Left ventricle myocardium superior (tissue), 1 donor: ENCODE results near the gene ABCF2. TPM values are rescaled to one million over a fixed set of nuclear protein-coding genes. Genes with fewer than 3 reads are reported as not detected.

Experiments
- ATAC-seq: fragments of 200-7000 bp; cut with Tn5 transposase; one replicate; pipeline ENCODE4 v1.9.1; 2020; ENCODE audit warnings: mild to moderate bottlenecking, moderate library complexity
- DNase-seq: peaks from one replicate; pipeline ENCODE4 v3.0.0-alpha.2; 2020
- intact Hi-C: fragments of 100-400 bp; cut with micrococcal nuclease; formaldehyde crosslinking; loops from one replicate; pipeline ENCODE4 v1.11.0; 2022
- total RNA-seq: library from RNA; stranded (reverse); fragmentation: NEBNext Ultra II Directional; extraction: Animal tissue kit (Norgen Biotek cat#: 25700); gene quantifications from one replicate; pipeline ENCODE4 v1.2.1, GENCODE V29; 2021
- donor health status: DM: no; HTN: yes; CAD: no; lungs with severe emphysema.

ABCF2 gene
- total RNA-seq, 1 donor from 2014 or later = 27.6 TPM

- peak; percentile 33 for ATAC-seq
- intact Hi-C loops = no loop called here
- no peak for DNase-seq
Measured at GRCh38 chr7:151185762-151186639, 41.0 kb downstream of the ABCF2 start.

DNA sequence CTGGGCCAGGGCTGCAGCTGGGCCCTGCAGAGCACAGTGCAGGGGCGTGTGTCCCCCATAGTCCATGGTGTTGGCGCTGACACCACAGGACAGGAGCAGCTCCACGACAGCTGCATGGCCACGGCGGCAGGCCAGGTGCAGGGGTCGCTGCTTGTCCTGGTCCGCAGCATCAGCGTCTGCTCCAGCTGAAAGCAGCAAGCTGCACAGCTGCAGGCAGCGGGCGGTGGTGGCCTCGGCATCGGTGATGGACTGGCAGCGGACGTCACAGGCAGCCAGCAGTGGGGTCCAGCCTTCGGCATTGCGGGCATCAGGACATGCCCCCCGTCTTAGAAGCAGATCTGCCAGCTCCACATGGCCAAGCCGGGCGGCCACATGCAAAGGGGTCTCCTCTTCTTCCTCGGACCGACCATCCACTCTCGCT, 46.0 kb downstream of the ABCF2 start:
- ATAC-seq = no peak
- DNase-seq = no peak
- intact Hi-C loops = no loop called here

GRCh38 chr7:151179946-151180345, 47.1 kb downstream of the ABCF2 start:
- ATAC-seq (no peak), DNase-seq (no peak)
- intact Hi-C loops = no loop called here

- intact Hi-C loops = no loop called here
- ATAC-seq (no peak), DNase-seq (no peak)
Measured at GRCh38 chr7:151179287-151179860, 47.6 kb downstream of the ABCF2 start.

GRCh38 chr7:151178831-151179230, 48.2 kb downstream of the ABCF2 start:
- intact Hi-C loops = no loop called here
- ATAC-seq (no peak), DNase-seq (no peak)

DNA sequence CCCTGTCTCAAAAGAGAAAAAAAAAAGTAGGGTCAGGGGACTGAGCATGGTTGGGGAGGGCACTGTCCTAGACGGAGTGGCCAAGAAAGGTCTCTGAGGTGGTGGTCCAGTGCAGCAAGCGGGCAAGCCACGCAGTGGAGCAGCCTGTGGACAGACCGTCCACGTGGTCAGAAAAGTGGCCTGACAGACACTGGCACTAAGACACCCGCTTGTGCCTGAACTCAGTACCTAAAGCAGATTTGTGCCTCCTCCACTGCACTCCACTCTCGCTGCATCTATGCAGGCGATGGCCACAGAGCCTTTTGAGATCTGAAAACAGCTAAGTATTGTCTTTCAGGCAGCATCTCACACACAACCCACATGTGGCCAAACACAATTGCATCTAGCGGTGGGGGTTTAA, 48.8 kb downstream of the ABCF2 start:
- no peak for ATAC-seq
- intact Hi-C loops = no loop called here

GRCh38 chr7:151177310-151177709, 49.7 kb downstream of the ABCF2 start:
- ATAC-seq (no peak), DNase-seq (no peak)
- intact Hi-C loops = no loop called here

More for the DNA sequence above, 48.8 kb downstream of the ABCF2 start:
- no peak for DNase-seq

- intact Hi-C loops = no loop called here
- no peak for DNase-seq
- ATAC-seq = no peak
Measured at GRCh38 chr7:151176401-151176800, 50.6 kb downstream of the ABCF2 start.

DNA sequence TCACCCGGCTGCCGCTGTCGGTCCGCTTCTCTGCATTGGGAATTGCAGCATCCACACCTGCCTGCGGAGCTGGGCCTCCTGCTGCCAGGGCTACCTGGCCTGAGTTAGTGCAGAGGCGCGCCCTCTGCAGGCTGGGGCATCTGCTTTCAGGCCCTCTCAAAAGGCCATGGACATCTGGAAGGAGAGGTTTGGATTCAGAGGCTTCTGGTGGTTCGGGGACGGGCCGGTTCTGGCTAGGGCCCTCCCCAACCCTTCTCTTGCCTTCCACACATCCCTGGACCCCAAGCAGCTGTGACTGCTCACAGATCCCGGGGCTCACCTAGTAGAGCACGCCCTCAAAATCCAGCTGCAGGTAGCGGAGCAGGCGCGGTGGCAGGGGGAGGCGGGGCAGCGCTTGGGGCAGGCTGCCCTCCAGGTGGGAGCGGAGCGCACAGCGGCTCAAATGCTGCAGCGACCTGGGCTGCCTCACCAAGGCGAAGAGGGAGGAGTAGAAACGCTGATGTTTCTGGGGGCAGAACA, 51.2 kb downstream of the ABCF2 start:
- DNase-seq (no peak), ATAC-seq (no peak)
- intact Hi-C loops = no loop called here

DNA sequence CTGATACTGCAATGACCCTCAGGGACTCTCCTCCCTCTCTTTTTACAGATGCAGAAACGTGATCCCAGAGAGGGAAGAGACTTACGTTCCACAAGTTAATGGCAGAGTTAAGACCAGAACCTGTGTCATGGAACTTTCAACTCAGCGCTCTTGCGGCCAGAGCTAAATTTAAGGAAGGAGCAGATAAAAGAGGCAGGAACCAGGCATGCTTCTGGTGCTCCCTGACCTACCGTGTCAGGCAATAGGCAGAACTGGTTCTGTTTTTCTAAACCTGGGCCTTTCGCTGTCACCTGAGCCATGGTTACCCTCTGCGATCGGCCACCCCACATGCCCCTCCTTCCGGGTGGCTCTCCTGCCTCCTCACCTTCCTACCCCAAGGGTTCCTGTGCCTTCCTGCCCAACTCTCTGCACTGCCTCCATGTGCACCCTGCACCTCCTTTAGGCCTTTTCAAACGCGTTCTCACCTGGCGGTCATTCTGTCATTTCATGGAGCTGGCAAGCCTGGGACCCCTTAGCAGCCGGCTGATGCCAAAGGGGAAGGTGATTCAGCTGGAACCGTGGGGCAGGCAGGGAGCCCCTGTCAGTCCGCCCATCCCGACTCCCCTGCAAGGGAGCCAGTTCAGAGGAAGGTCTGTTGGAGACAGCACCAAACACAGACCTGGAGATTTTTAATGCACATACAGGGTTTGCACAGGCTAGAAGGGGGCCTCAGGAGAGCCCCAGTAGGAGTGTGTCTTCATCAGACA, 51.8 kb downstream of the ABCF2 start:
- DNase-seq = no peak
- no peak for ATAC-seq
- intact Hi-C loops = no loop called here

DNA sequence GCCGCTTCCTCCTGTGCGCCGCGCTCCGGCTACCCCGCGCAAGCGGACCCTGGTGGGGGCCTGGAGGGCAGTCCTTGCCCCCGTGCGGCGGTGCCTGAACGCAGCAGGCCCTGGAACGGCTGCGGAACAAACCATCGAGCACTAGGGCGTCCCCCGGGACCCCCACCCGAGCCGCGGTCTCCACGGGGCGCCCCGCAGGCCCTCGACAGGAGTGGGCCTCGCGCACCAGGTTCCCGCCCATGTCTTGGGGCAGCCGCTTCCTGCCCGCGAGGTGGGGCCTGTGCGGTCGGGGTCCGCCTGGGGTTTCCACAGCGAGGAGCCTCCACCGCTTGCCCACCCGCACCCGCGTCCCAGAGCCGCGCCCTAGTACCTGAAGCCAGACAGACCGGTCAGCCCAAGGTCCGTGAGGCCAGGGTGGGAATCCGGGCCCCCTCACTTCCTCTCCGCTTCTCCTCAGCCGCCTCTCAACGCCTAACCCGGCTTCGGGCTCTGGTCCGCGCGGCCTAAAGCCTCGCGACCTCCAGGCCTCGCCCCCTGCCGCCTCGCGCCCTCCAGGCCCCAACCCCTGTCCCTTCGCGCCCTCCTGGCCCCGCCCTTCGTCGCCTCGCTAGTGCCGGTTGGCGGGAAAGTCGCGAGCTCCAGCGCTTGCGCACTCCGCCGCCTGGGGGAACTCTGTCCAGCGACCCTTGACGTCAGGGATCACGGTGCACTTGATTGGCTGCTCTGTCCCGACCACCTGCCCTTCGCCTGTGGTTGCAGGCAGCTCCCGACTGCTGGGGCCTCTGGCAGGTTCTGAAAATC, 52.6 kb downstream of the ABCF2 start:
- peak; percentile 52 for DNase-seq
- intact Hi-C loops = loop anchor here (5.0 kb wide), 1 partner anchor 47 kb away; no protein-coding TSS in a partner anchor
- peak; percentile 19 for ATAC-seq

GRCh38 chr7:151173386-151174245, 53.4 kb downstream of the ABCF2 start:
- DNase-seq (no peak), ATAC-seq (no peak)
- intact Hi-C loops = loop anchor here (5.0 kb wide), 1 partner anchor 46 kb away; no protein-coding TSS in a partner anchor

DNA sequence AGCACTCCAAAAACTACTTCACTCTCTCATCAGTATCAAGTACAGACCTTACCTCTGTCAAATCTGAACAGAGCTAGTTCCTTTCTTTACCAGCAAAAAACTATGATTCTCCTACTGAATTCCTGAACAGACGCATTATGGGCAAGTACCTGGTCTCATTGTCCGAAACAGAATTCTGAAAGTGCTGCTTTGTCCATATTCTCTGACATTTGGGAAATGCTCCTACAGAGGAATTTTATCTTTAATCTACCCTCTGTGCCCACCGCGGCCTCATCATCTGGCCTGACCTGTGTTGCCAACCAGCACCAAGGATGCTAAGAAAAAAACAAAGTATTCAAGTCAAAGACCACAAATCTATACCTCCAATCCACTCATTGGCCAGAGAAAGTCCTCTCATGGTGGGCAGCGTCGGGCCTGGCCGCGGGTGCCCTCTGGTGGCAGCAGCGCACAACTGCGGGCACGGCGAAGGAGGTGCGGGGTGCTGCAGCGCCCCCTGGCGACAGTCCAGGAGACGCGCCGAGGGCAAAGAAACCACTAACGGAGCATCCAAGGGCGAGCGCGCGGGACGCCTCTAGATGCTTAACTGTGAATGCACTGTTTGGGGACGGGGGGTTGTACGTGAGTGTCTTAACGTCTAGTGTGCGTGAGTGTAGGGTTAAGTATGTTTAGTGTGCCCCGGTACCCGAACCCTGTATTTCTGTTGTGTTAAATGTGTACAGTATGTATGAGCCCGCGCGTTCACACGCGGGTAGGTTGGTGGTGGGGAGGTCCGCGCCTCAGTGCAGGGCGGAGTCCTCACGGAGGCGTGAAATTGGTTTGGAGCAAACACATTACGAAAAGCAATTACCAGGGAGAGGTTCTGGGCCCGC, 54.5 kb downstream of the ABCF2 start:
- intact Hi-C loops = loop anchor here (5.0 kb wide), 1 partner anchor 45 kb away; no protein-coding TSS in a partner anchor
- DNase-seq (peak; percentile 90), ATAC-seq (peak; percentile 71)

DNA sequence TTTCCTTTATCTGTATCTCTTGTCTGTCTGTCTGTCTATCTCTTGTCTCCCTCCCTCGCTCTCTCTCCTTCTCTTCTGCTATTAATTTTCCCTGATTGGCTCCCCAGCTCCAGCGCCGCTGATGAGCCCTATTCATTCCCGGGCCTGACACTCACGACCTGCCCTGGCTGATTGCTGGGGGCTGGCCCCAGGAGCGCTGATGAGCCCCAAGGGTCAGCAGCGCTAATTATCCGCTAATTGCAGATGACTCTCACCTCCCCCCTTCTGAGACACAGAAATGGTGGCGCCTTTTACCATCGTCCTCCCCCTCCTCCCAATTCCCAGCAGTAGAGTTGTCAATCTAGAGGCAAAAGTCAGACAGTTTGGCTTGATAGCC, 58.2 kb downstream of the ABCF2 start:
- DNase-seq = no peak
- no peak for ATAC-seq
- intact Hi-C loops = no loop called here

GRCh38 chr7:151168003-151168786, 58.8 kb downstream of the ABCF2 start:
- peak; percentile 66 for DNase-seq
- intact Hi-C loops = no loop called here
- peak; percentile 74 for ATAC-seq

DNA sequence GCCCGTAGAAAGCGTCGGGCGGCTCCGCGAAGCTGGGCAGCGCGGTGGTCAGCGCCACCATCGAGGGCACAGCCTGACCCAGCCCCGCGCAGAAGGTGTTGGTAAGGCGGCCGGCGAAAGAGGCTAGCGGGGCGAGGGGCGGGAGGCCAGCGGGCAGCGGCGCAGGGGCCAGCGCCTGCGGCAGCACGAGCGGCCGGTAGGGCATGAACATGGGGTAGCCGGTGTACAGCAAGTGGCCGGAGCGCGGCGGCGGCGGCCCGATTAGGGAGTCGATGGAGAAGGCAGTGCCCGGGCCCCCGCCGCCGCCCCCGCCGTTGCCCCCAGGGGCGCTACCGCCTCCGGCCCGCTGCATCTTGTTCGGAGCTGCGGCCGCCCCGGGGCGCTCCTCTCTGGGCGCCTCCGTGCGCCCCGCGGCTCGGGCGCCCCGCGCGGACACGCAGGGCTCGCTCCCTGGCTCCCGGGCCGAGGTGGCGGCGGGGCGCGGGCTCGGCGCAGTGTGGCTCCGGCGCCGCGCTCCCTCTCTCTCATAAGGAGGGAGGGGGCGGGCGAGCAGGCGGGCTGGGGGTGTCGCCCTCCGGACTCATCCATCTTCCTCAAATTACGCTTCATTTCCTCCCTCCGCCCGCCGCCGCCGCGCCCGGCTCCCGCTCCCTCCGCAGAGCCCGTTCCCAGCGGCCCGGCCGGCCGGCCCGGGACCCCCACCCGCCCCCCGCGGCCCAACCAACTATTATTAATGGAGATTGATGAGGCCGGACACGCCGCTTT, 59.6 kb downstream of the ABCF2 start, which contains the start of gene GBX1:
Gene GBX1 (minus strand): TSS at position 498 of the 765 bp plus-strand sequence. CDS start 146 bp downstream, at position 352.
- ATAC-seq (peak; percentile 57), DNase-seq (peak; percentile 53)
- intact Hi-C loops = no loop called here
